ENCODE results near the gene GALR1.

Gene GALR1

DNA sequence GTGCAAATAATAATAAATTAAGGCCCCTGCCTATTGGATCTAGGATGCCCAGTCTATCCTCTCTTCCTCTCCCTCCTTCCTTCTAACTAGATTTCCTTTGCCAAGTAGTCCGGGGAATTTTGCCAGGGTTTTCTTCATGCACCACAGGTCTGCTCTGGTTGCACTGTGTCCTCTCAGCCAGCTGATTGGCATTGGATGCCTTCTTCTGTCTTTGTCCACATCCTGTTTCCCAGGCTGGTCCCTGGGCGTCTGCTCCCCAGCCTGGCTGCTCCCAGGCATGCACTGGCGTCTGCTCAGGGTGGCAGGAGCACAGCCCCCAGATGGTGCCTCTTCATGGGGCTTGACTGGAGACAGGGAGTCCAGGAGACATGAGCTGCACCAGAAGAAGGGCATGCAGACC is 66.4 kb downstream of the GALR1 start:
- no peak for TF ChIP-seq CTCF (IDR thresholded peaks at IDR 0.05; ENCODE audit: low read depth, low read length, missing control alignments)
- in situ Hi-C loops (cut with HindIII; ENCODE audit: low sequenced_read_pairs): no loop called here
- H3K4me3 ChIP-seq (ENCODE audit: low read depth, low read length): no peak overlapping the region
- DNase-seq (ENCODE audit: low read depth): no peak

- no peak for DNase-seq (ENCODE audit: low read depth)
- in situ Hi-C loops (cut with HindIII; ENCODE audit: low sequenced_read_pairs): no loop called here
- no peak overlapping the region for H3K4me3 ChIP-seq (ENCODE audit: low read depth, low read length)
- no peak for TF ChIP-seq CTCF (IDR thresholded peaks at IDR 0.05; ENCODE audit: low read depth, low read length, missing control alignments)
Measured at GRCh38 chr18:77316641-77317040, 67.0 kb downstream of the GALR1 start.

GRCh38 chr18:77320971-77321559 is 71.4 kb downstream of the GALR1 start:
- in situ Hi-C loops (cut with HindIII; ENCODE audit: low sequenced_read_pairs): no loop called here
- TF ChIP-seq CTCF (IDR thresholded peaks at IDR 0.05; ENCODE audit: low read depth, low read length, missing control alignments): no peak
- no peak for DNase-seq (ENCODE audit: low read depth)
- no peak overlapping the region for H3K4me3 ChIP-seq (ENCODE audit: low read depth, low read length)

GRCh38 chr18:77321823-77322805 is 72.5 kb downstream of the GALR1 start:
- no peak for DNase-seq (ENCODE audit: low read depth)
- TF ChIP-seq CTCF (IDR thresholded peaks at IDR 0.05; ENCODE audit: low read depth, low read length, missing control alignments): no peak
- in situ Hi-C loops (cut with HindIII; ENCODE audit: low sequenced_read_pairs): no loop called here
- H3K4me3 ChIP-seq (ENCODE audit: low read depth, low read length): no peak overlapping the region

DNA sequence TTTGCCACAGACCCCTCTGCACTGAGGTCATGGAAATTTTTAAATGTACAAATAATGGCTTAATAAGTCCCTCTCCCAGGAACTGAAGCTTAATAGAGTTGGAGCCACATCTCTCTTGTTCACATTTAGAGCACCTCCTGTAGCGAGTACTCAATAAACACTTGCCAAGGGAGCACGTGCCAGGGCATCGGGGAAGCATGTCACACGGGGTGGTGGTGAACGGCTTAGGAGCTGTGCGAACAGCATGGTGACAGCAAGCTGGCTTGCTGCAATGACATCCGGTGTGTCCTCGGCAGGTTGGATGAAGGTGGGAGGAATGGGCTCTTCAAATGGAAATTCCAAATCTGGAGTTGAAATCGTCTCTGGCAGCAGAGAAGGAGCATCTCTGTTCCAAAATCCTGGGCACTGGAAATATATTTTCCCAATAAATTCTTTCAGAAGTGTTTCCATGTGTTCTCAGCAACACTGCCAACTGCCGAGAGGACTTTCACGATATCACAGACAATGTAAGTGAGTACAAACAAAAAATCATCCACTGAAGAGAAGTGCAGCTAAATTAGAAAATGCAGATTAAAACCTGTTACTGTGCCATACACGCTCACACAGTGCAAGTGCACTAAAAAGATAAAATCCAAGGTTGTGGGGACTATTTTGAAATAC is 74.1 kb downstream of the GALR1 start:
- no peak overlapping the region for H3K4me3 ChIP-seq (ENCODE audit: low read depth, low read length)
- no peak for DNase-seq (ENCODE audit: low read depth)
- no peak for TF ChIP-seq CTCF (IDR thresholded peaks at IDR 0.05; ENCODE audit: low read depth, low read length, missing control alignments)
- in situ Hi-C loops (cut with HindIII; ENCODE audit: low sequenced_read_pairs): no loop called here

Data from astrocyte of the cerebellum (primary cell).